ENCODE measurements around the gene INSM2.
A peak's percentile ranks its signal among the peaks of the same experiment; 100 is the strongest.

Gene INSM2

GRCh38 chr14:35533357-35534207 is at the start of gene INSM2:
TSS of gene INSM2 (plus strand) at chr14:35534164. CDS start at chr14:35534253, 89 bp downstream.
- no peak within 1 kb of the TSS for H3K9ac ChIP-seq (ENCODE audit: low read depth in 1 of 2, low read length in 2 of 2)
- H3K4me1 ChIP-seq (ENCODE audit: control insufficient read depth in 2 of 2, insufficient read depth in 2 of 2, low read length in 2 of 2): peaks cover 13 to 15% of the 10 kb centered on the region in 2 donors
- no peak within 1 kb of the TSS for H3K27ac ChIP-seq (ENCODE audit: low read depth in 2 of 2, low read length in 2 of 2)
- no peaks in the 10 kb centered on the region for H3K36me3 ChIP-seq (ENCODE audit: control insufficient read depth in 2 of 2, insufficient read depth in 2 of 2, low read length in 2 of 2)
- H3K9me3 ChIP-seq (ENCODE audit: control insufficient read depth in 2 of 2, low read length in 2 of 2): no peaks in the 10 kb centered on the region
- peak within 1 kb of the TSS; percentile 65 for H3K4me3 ChIP-seq (ENCODE audit: low read length in 2 of 2)
- H3K27me3 ChIP-seq (ENCODE audit: control insufficient read depth in 2 of 2, insufficient read depth in 2 of 2, low read length in 2 of 2): peaks cover 31 to 34% of the 10 kb centered on the region in 2 donors

- Histone ChIP-seq H3K4me1 (ENCODE audit: control insufficient read depth in 2 of 2, insufficient read depth in 2 of 2, low read length in 2 of 2) (no peaks in the 10 kb centered on the region), H3K36me3 (ENCODE audit: control insufficient read depth in 2 of 2, insufficient read depth in 2 of 2, low read length in 2 of 2) (no peaks in the 10 kb centered on the region), H3K9ac (ENCODE audit: low read depth in 1 of 2, low read length in 2 of 2) (no peak overlapping the region), H3K27me3 (ENCODE audit: control insufficient read depth in 2 of 2, insufficient read depth in 2 of 2, low read length in 2 of 2) (peaks cover 0 to 2% of the 10 kb centered on the region in 2 donors), H3K9me3 (ENCODE audit: control insufficient read depth in 2 of 2, low read length in 2 of 2) (no peaks in the 10 kb centered on the region), H3K4me3 (ENCODE audit: low read length in 2 of 2) (no peak overlapping the region), H3K27ac (ENCODE audit: low read depth in 2 of 2, low read length in 2 of 2) (no peak overlapping the region)
Observed at GRCh38 chr14:35492569-35493014, 41.4 kb upstream of the INSM2 start.

DNA sequence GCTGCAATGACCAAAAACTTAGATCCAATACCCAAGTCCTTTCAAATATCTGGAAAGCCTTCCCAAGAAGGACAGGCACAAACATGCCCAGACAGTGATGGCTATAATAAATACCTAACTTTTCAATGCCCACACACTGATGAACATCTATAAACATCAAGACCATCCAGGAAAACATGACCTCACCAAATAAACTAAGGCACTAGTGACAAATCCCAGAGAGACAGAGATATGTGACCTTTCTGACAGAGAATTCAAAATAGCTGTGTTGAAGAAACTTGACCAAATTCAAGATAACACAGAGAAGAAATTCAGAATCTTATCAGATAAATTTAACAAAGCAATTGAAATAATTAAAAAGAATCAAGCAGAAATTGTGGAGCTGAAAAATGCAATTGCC is 38.7 kb upstream of the INSM2 start:
- Histone ChIP-seq H3K36me3 (ENCODE audit: control insufficient read depth in 2 of 2, insufficient read depth in 2 of 2, low read length in 2 of 2) (no peaks in the 10 kb centered on the region), H3K4me1 (ENCODE audit: control insufficient read depth in 2 of 2, insufficient read depth in 2 of 2, low read length in 2 of 2) (no peaks in the 10 kb centered on the region), H3K4me3 (ENCODE audit: low read length in 2 of 2) (no peak overlapping the region), H3K9ac (ENCODE audit: low read depth in 1 of 2, low read length in 2 of 2) (no peak overlapping the region), H3K27ac (ENCODE audit: low read depth in 2 of 2, low read length in 2 of 2) (no peak overlapping the region), H3K9me3 (ENCODE audit: control insufficient read depth in 2 of 2, low read length in 2 of 2) (no peaks in the 10 kb centered on the region), H3K27me3 (ENCODE audit: control insufficient read depth in 2 of 2, insufficient read depth in 2 of 2, low read length in 2 of 2) (no peaks in the 10 kb centered on the region)

DNA sequence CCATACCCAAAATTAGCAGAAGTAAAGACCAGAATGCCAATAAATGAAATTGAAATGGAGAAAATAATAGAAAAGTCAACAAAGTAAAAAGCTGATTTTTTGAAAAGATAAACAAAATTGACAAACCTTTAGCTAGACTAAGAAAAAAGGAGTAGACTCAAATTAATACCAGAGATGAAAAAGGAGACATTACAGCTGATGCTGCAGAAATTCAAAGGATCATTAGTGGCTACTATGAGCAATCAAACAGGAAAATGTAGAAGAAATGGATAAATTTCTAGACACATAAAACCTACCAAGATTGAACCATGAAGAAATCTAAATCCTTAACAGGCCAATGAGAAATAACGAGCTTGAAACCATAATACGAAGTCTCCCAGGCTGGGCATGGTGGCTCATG is 34.8 kb upstream of the INSM2 start:
- Histone ChIP-seq H3K27me3 (ENCODE audit: control insufficient read depth in 2 of 2, insufficient read depth in 2 of 2, low read length in 2 of 2) (no peaks in the 10 kb centered on the region), H3K4me1 (ENCODE audit: control insufficient read depth in 2 of 2, insufficient read depth in 2 of 2, low read length in 2 of 2) (no peaks in the 10 kb centered on the region), H3K9ac (ENCODE audit: low read depth in 1 of 2, low read length in 2 of 2) (no peak overlapping the region), H3K36me3 (ENCODE audit: control insufficient read depth in 2 of 2, insufficient read depth in 2 of 2, low read length in 2 of 2) (no peaks in the 10 kb centered on the region), H3K27ac (ENCODE audit: low read depth in 2 of 2, low read length in 2 of 2) (no peak overlapping the region), H3K4me3 (ENCODE audit: low read length in 2 of 2) (no peak overlapping the region), H3K9me3 (ENCODE audit: control insufficient read depth in 2 of 2, low read length in 2 of 2) (no peaks in the 10 kb centered on the region)

GRCh38 chr14:35503646-35504045 is 30.3 kb upstream of the INSM2 start:
- Histone ChIP-seq H3K27me3 (ENCODE audit: control insufficient read depth in 2 of 2, insufficient read depth in 2 of 2, low read length in 2 of 2) (no peaks in the 10 kb centered on the region), H3K36me3 (ENCODE audit: control insufficient read depth in 2 of 2, insufficient read depth in 2 of 2, low read length in 2 of 2) (no peaks in the 10 kb centered on the region), H3K9me3 (ENCODE audit: control insufficient read depth in 2 of 2, low read length in 2 of 2) (no peaks in the 10 kb centered on the region), H3K27ac (ENCODE audit: low read depth in 2 of 2, low read length in 2 of 2) (no peak overlapping the region), H3K9ac (ENCODE audit: low read depth in 1 of 2, low read length in 2 of 2) (no peak overlapping the region), H3K4me3 (ENCODE audit: low read length in 2 of 2) (no peak overlapping the region), H3K4me1 (ENCODE audit: control insufficient read depth in 2 of 2, insufficient read depth in 2 of 2, low read length in 2 of 2) (no peaks in the 10 kb centered on the region)

- no peaks in the 10 kb centered on the region for H3K36me3 ChIP-seq (ENCODE audit: control insufficient read depth in 2 of 2, insufficient read depth in 2 of 2, low read length in 2 of 2)
- no peak overlapping the region for H3K27ac ChIP-seq (ENCODE audit: low read depth in 2 of 2, low read length in 2 of 2)
- H3K9me3 ChIP-seq (ENCODE audit: control insufficient read depth in 2 of 2, low read length in 2 of 2): no peaks in the 10 kb centered on the region
- H3K4me1 ChIP-seq (ENCODE audit: control insufficient read depth in 2 of 2, insufficient read depth in 2 of 2, low read length in 2 of 2): no peaks in the 10 kb centered on the region
- H3K9ac ChIP-seq (ENCODE audit: low read depth in 1 of 2, low read length in 2 of 2): no peak overlapping the region
- H3K27me3 ChIP-seq (ENCODE audit: control insufficient read depth in 2 of 2, insufficient read depth in 2 of 2, low read length in 2 of 2): no peaks in the 10 kb centered on the region
- no peak overlapping the region for H3K4me3 ChIP-seq (ENCODE audit: low read length in 2 of 2)
Observed at GRCh38 chr14:35504260-35504659, 29.7 kb upstream of the INSM2 start.

DNA sequence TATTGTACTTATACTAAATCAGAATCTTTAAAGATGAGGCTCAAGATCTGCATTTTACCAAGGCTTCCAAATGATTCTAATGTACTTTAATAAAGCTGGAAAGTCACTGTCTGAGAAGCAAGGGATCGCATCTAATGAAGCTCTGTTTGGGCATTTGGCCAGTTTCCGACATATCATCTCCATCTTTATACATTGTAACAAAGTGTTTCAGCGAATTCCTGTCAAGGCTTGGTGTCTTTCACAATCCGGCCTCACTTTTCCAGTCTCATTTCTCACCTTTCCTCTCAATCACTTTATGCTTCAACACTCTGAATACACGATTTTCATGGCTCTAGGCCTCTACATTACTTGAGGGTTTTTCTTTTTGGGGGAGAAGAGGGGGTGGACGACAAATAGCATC is 27.5 kb upstream of the INSM2 start:
- no peaks in the 10 kb centered on the region for H3K36me3 ChIP-seq (ENCODE audit: control insufficient read depth in 2 of 2, insufficient read depth in 2 of 2, low read length in 2 of 2)
- no peak overlapping the region for H3K27ac ChIP-seq (ENCODE audit: low read depth in 2 of 2, low read length in 2 of 2)
- H3K4me1 ChIP-seq (ENCODE audit: control insufficient read depth in 2 of 2, insufficient read depth in 2 of 2, low read length in 2 of 2): no peaks in the 10 kb centered on the region
- H3K9ac ChIP-seq (ENCODE audit: low read depth in 1 of 2, low read length in 2 of 2): no peak overlapping the region
- no peak overlapping the region for H3K4me3 ChIP-seq (ENCODE audit: low read length in 2 of 2)
- H3K9me3 ChIP-seq (ENCODE audit: control insufficient read depth in 2 of 2, low read length in 2 of 2): no peaks in the 10 kb centered on the region
- H3K27me3 ChIP-seq (ENCODE audit: control insufficient read depth in 2 of 2, insufficient read depth in 2 of 2, low read length in 2 of 2): no peaks in the 10 kb centered on the region

GRCh38 chr14:35506927-35507326 is 27.0 kb upstream of the INSM2 start:
- no peaks in the 10 kb centered on the region for H3K36me3 ChIP-seq (ENCODE audit: control insufficient read depth in 2 of 2, insufficient read depth in 2 of 2, low read length in 2 of 2)
- no peak overlapping the region for H3K9ac ChIP-seq (ENCODE audit: low read depth in 1 of 2, low read length in 2 of 2)

GRCh38 chr14:35509846-35510245 is 24.1 kb upstream of the INSM2 start:
- Histone ChIP-seq H3K36me3 (ENCODE audit: control insufficient read depth in 2 of 2, insufficient read depth in 2 of 2, low read length in 2 of 2) (no peaks in the 10 kb centered on the region), H3K27me3 (ENCODE audit: control insufficient read depth in 2 of 2, insufficient read depth in 2 of 2, low read length in 2 of 2) (no peaks in the 10 kb centered on the region), H3K9ac (ENCODE audit: low read depth in 1 of 2, low read length in 2 of 2) (no peak overlapping the region), H3K4me1 (ENCODE audit: control insufficient read depth in 2 of 2, insufficient read depth in 2 of 2, low read length in 2 of 2) (no peaks in the 10 kb centered on the region), H3K4me3 (ENCODE audit: low read length in 2 of 2) (no peak overlapping the region), H3K9me3 (ENCODE audit: control insufficient read depth in 2 of 2, low read length in 2 of 2) (no peaks in the 10 kb centered on the region), H3K27ac (ENCODE audit: low read depth in 2 of 2, low read length in 2 of 2) (no peak overlapping the region)

More at GRCh38 chr14:35506927-35507326, 27.0 kb upstream of the INSM2 start:
- Histone ChIP-seq H3K27me3 (ENCODE audit: control insufficient read depth in 2 of 2, insufficient read depth in 2 of 2, low read length in 2 of 2) (no peaks in the 10 kb centered on the region), H3K4me3 (ENCODE audit: low read length in 2 of 2) (no peak overlapping the region), H3K27ac (ENCODE audit: low read depth in 2 of 2, low read length in 2 of 2) (no peak overlapping the region), H3K4me1 (ENCODE audit: control insufficient read depth in 2 of 2, insufficient read depth in 2 of 2, low read length in 2 of 2) (no peaks in the 10 kb centered on the region), H3K9me3 (ENCODE audit: control insufficient read depth in 2 of 2, low read length in 2 of 2) (no peaks in the 10 kb centered on the region)

- Histone ChIP-seq H3K27me3 (ENCODE audit: control insufficient read depth in 2 of 2, insufficient read depth in 2 of 2, low read length in 2 of 2) (no peaks in the 10 kb centered on the region), H3K4me3 (ENCODE audit: low read length in 2 of 2) (no peak overlapping the region), H3K9ac (ENCODE audit: low read depth in 1 of 2, low read length in 2 of 2) (no peak overlapping the region), H3K9me3 (ENCODE audit: control insufficient read depth in 2 of 2, low read length in 2 of 2) (no peaks in the 10 kb centered on the region), H3K4me1 (ENCODE audit: control insufficient read depth in 2 of 2, insufficient read depth in 2 of 2, low read length in 2 of 2) (no peaks in the 10 kb centered on the region), H3K36me3 (ENCODE audit: control insufficient read depth in 2 of 2, insufficient read depth in 2 of 2, low read length in 2 of 2) (no peaks in the 10 kb centered on the region), H3K27ac (ENCODE audit: low read depth in 2 of 2, low read length in 2 of 2) (no peak overlapping the region)
Observed at GRCh38 chr14:35512765-35513164, 21.2 kb upstream of the INSM2 start.
